Measurements from ENCODE around the gene CNN2. TPM values are rescaled to one million over a fixed set of nuclear protein-coding genes. Genes with fewer than 3 reads are reported as not detected.

CNN2 gene
- total RNA-seq, 1 donor from 2014 or later = 226 TPM

DNA sequence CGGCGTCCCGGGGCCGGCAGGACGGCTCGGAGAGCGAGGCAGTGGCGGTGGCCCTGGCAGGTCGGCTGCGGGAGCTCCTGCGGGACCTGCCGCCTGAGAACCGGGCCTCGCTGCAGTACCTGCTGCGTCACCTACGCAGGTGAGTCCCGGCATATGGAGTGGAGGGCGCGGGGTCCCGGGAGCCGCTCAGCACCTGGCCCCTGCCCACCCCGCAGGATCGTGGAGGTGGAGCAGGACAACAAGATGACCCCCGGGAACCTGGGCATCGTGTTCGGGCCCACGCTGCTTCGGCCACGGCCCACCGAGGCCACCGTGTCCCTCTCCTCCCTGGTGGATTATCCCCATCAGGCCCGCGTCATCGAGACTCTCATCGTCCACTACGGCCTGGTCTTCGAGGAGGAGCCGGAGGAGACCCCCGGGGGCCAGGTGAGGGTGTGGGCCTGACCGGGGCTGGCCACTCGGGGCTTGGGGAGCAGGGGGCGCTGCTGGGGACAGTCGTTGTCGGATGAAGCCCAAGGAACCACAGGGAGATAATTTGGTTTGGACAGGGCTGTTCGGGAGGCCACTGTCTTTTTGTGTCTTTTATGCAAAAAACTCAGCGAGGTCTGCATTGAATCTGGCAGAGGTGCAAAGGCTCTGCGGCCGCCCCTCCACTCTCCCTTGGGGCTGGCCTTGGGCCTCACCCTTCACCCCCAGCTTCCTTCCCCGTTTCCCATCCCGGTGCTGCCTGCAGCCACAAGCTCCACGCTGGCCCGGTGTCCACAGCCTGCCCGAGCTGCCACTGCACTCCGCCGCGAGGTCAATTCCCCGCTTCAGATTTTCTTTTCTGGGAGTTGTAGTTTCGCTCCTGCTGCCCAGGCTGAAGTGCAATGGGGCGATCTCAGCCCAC, 56.8 kb downstream of the CNN2 start:
- Mint-ChIP-seq H3K4me3 (ENCODE audit: low read depth) (peak overlapping the region; percentile 72), H3K4me1 (ENCODE audit: low read depth) (no peaks in the 10 kb centered on the region), H3K27ac (no peak overlapping the region), H3K9me3 (ENCODE audit: low read depth) (no peaks in the 10 kb centered on the region), H3K36me3 (ENCODE audit: insufficient read depth) (peaks cover 7% of the 10 kb centered on the region), H3K27me3 (no peaks in the 10 kb centered on the region)
- no peak for DNase-seq (ENCODE audit: low spot score, unreplicated experiment)
- TF ChIP-seq, protein P1, sequence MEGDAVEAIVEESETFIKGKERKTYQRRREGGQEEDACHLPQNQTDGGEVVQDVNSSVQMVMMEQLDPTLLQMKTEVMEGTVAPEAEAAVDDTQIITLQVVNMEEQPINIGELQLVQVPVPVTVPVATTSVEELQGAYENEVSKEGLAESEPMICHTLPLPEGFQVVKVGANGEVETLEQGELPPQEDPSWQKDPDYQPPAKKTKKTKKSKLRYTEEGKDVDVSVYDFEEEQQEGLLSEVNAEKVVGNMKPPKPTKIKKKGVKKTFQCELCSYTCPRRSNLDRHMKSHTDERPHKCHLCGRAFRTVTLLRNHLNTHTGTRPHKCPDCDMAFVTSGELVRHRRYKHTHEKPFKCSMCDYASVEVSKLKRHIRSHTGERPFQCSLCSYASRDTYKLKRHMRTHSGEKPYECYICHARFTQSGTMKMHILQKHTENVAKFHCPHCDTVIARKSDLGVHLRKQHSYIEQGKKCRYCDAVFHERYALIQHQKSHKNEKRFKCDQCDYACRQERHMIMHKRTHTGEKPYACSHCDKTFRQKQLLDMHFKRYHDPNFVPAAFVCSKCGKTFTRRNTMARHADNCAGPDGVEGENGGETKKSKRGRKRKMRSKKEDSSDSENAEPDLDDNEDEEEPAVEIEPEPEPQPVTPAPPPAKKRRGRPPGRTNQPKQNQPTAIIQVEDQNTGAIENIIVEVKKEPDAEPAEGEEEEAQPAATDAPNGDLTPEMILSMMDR (IDR thresholded peaks at IDR 0.05; ENCODE audit: unreplicated experiment) = no peak

DNA sequence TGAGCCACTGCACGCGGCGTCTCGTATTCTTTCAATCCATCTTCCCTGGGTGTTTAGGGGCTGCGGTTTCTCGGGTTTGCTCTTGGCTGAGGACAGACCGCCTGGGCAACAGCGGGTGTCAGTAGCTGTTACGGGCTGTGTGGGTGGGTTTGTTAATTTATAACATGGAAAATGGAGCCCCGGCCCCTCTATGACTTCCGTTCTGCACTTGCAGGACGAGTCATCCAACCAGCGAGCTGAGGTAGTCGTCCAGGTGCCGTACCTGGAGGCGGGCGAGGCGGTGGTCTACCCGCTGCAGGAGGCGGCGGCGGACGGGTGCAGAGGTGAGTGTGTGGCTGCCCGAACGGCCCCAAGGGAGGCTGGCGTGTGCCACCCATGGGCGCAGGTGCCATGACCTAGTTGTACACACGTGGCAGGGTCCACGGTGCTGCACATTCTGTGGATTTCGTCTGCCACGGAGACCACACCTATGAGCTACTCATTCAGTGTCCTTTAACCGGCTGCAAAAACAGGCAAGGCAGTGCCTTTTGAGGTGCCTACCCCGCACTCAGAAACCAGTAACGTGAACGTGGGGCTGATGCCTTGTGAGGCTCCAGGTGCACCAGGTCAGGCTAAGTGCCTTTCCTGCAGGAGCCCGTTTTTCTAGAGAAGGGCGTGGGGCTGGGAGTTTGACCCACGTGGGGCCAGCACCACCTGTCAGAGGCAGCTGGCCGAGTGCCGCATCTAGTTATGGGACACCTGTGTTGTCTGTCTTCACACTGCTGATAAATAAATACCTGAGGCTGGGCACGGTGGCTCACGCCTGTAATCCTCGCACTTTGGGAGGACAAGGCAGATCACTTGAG, 57.8 kb downstream of the CNN2 start:
- peak overlapping the region; percentile 21 for H3K4me3 Mint-ChIP-seq (ENCODE audit: low read depth)

DNA sequence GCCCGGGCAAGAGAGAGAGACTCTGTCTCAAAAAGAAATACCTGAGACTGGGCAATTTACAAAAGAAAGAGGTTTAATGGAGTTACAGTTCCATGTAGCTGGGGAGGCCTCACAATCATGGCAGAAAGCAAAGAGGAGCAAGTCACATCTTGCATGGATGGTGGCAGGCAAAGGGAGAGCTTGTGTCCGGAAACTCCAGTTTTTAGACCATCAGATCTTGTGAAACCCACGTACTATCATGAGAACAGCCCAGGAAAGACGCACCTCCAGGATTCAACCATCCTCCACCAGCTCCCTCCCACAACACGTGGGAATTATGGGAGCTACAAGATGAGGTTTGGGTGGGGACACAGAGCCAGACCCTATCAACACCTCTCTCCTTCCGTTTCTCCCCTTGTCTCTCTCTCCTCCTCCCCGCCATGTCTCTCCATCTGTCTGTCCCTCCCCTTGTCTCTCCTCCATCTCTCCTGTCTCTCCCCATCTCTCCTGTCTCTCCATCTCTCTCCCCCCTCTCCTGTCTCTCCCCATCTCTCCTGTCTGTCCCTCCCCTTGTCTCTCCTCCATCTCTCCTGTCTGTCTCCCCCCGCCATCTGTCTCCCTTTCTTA, 58.7 kb downstream of the CNN2 start:
- Mint-ChIP-seq H3K27ac (no peak overlapping the region), H3K9me3 (ENCODE audit: low read depth) (no peaks in the 10 kb centered on the region), H3K36me3 (ENCODE audit: insufficient read depth) (peaks cover 7% of the 10 kb centered on the region), H3K4me1 (ENCODE audit: low read depth) (no peaks in the 10 kb centered on the region), H3K4me3 (ENCODE audit: low read depth) (no peak overlapping the region), H3K27me3 (no peaks in the 10 kb centered on the region)
- DNase-seq (ENCODE audit: low spot score, unreplicated experiment) = no peak
- TF ChIP-seq, protein P1 (IDR thresholded peaks at IDR 0.05; ENCODE audit: unreplicated experiment) = no peak

More for the DNA sequence above, 57.8 kb downstream of the CNN2 start:
- TF ChIP-seq, protein P1 (IDR thresholded peaks at IDR 0.05; ENCODE audit: unreplicated experiment) = no peak
- no peaks in the 10 kb centered on the region for H3K4me1 Mint-ChIP-seq (ENCODE audit: low read depth)
- peaks cover 7% of the 10 kb centered on the region for H3K36me3 Mint-ChIP-seq (ENCODE audit: insufficient read depth)
- no peaks in the 10 kb centered on the region for H3K27me3 Mint-ChIP-seq
- no peak overlapping the region for H3K27ac Mint-ChIP-seq
- no peak for DNase-seq (ENCODE audit: low spot score, unreplicated experiment)
- no peaks in the 10 kb centered on the region for H3K9me3 Mint-ChIP-seq (ENCODE audit: low read depth)

DNA sequence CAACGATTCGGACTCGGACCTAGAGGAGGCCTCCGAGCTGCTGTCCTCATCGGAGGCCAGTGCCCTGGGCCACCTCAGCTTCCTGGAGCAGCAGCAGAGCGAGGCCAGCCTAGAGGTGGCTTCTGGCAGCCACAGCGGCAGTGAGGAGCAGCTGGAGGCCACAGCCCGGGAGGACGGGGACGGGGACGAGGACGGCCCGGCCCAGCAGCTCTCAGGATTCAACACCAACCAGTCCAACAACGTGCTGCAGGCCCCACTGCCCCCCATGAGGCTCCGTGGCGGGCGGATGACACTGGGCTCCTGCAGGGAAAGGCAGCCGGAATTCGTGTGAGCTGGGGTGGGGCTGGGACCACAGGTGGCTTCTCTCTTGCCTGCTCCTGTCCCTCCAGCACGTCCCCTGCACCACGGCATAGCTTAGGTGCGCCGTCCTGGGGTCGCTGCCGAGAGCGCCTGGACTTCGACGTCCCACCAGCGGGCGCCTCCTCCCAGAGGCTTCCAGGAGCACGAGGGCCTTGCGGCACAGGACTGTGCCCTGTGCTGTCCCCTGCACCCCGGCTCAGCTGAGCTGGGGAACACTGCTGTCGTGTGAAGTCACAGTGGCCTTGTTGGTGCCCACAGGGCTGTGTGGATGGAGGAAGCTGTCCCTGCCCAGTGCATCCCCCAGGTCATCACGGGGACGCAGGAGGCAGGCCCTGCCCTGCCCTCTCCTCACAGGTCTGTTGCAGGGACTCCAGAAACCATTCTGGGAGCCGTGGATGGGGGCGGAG, 59.5 kb downstream of the CNN2 start:
- Mint-ChIP-seq H3K36me3 (ENCODE audit: insufficient read depth) (peaks cover 7% of the 10 kb centered on the region), H3K4me1 (ENCODE audit: low read depth) (no peaks in the 10 kb centered on the region), H3K27me3 (no peaks in the 10 kb centered on the region), H3K27ac (no peak overlapping the region), H3K4me3 (ENCODE audit: low read depth) (no peak overlapping the region), H3K9me3 (ENCODE audit: low read depth) (no peaks in the 10 kb centered on the region)
- DNase-seq (ENCODE audit: low spot score, unreplicated experiment) = no peak
- TF ChIP-seq, protein P1 (IDR thresholded peaks at IDR 0.05; ENCODE audit: unreplicated experiment) = no peak
